Measurements from ENCODE around the gene TSPAN8.

Gene TSPAN8

DNA sequence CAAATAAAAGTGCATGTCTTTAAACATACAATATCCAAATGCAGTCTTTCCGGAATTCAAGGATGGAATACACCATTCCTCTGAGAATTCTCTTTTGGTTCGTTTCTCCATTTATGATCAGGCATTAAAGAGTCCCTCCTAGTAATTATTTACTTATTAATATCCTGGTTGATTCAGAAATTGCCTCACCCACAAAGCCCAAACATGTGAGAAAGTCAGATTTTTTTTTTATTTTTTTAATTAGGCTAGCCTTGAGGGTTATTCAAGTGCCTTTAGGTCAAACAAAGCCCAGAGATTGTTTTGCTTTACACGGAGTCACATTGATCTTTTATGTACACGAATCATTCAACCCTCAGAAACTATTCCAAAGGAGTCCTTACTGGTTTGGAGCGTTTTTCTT is 6.4 kb upstream of the TSPAN8 start:
- DNase-seq (ENCODE audit: extremely low read depth, low read depth), result no peak
- TF ChIP-seq, protein P1, sequence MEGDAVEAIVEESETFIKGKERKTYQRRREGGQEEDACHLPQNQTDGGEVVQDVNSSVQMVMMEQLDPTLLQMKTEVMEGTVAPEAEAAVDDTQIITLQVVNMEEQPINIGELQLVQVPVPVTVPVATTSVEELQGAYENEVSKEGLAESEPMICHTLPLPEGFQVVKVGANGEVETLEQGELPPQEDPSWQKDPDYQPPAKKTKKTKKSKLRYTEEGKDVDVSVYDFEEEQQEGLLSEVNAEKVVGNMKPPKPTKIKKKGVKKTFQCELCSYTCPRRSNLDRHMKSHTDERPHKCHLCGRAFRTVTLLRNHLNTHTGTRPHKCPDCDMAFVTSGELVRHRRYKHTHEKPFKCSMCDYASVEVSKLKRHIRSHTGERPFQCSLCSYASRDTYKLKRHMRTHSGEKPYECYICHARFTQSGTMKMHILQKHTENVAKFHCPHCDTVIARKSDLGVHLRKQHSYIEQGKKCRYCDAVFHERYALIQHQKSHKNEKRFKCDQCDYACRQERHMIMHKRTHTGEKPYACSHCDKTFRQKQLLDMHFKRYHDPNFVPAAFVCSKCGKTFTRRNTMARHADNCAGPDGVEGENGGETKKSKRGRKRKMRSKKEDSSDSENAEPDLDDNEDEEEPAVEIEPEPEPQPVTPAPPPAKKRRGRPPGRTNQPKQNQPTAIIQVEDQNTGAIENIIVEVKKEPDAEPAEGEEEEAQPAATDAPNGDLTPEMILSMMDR (IDR thresholded peaks at IDR 0.05; ENCODE audit: low read depth, low read length), result no peak

DNA sequence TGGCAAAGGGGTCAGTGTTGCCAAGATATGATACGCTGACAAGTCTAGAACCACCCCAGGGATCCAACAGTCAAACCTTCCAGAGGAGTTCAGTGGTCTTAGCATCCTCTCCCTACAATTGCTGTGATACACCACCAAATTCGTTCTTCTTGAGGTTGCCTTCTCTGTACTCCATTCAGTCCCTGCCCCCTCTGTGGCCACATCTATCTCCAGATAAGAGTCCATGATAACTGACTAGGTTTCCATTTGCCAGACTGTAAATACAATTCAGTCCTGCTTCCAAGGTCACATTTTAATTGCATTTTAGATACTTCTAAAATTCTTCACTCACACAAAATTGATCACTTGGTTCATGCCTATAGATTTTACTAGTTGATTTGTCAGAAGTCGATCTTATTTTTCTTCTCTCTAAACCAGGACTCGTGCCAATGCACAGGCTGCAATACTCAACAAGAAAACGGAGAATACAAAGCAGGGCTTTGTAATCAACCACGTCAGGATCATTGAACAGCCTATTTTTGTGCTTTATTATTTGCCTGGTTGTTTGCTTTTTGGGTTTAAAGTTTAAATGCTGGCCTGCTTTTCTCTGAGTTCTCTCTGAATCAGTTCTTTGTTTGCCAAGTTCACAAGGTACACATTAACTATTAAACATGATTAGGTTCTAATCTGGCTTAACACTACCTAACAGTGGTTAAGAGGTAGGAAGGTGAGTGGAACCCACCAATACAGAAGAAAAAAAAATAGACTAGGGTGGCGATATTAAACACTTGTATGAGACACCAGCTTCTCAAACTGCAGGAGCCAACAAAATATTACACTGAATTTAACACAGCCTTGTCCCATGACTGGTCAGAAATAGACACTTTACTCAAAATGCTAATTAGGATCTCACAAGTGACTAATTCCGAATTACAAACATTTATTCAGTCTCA is 5.3 kb upstream of the TSPAN8 start:
- TF ChIP-seq, protein P1 (IDR thresholded peaks at IDR 0.05; ENCODE audit: low read depth, low read length), result no peak
- no peak for DNase-seq (ENCODE audit: extremely low read depth, low read depth)

GRCh38 chr12:71161591-71161990 is 3.8 kb upstream of the TSPAN8 start:
- TF ChIP-seq, protein P1 (IDR thresholded peaks at IDR 0.05; ENCODE audit: low read depth, low read length), result no peak

DNA sequence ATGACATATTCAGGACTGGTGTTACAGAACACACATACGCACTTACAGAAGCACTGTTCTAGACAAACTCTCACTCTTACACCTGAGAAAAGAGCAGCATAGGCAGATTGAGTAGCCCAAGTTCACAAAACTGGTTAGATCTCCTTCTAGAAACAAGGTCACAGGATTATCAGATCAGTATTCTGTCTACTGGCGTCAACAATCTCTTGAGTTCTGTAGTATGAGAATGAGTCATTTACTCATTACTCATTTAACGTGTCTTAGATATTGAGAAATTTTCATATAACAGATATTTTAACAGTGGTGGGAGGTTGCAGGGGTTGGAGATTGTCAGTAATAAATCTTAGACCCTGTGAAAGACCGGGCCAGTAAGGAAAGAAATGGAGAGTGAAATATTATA is 2.8 kb upstream of the TSPAN8 start:
- TF ChIP-seq, protein P1 (IDR thresholded peaks at IDR 0.05; ENCODE audit: low read depth, low read length), result no peak
- no peak for DNase-seq (ENCODE audit: extremely low read depth, low read depth)

More at GRCh38 chr12:71161591-71161990, 3.8 kb upstream of the TSPAN8 start:
- no peak for DNase-seq (ENCODE audit: extremely low read depth, low read depth)

DNA sequence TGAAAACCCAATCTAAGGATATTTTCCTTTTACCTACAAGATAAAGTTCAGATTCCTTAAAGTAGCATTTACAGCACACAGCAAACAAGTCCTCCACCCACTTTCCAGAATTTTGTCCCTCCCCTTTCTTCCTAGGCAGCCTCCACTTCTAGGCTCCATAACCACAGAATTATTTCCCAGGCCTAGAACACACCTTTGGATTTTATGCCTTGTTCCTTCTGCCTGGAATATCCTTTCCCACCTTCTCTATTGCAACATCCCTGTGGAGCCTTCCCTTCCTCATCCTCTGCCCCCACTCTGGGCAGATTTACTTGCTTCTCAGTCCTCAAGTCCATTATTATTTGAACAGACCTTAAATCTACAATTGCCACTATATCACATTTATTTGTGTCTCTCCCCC is 2.1 kb upstream of the TSPAN8 start:
- DNase-seq (ENCODE audit: extremely low read depth, low read depth), result no peak
- TF ChIP-seq, protein P1 (IDR thresholded peaks at IDR 0.05; ENCODE audit: low read depth, low read length), result no peak

GRCh38 chr12:71159264-71159663 is 1.5 kb upstream of the TSPAN8 start:
- no peak for DNase-seq (ENCODE audit: extremely low read depth, low read depth)
- TF ChIP-seq, protein P1 (IDR thresholded peaks at IDR 0.05; ENCODE audit: low read depth, low read length), result no peak

GRCh38 chr12:71158361-71158882 is 623 bp upstream of the TSPAN8 start:
- DNase-seq (ENCODE audit: extremely low read depth, low read depth), result no peak
- TF ChIP-seq, protein P1 (IDR thresholded peaks at IDR 0.05; ENCODE audit: low read depth, low read length), result no peak

All from AG09319 (cell line).